ENCODE data around the gene RETN. TPM values are rescaled to one million over a fixed set of nuclear protein-coding genes. Genes with fewer than 3 reads are reported as not detected.

The RETN gene
- total RNA-seq, 4 donors from 2014 or later: not detected

DNA sequence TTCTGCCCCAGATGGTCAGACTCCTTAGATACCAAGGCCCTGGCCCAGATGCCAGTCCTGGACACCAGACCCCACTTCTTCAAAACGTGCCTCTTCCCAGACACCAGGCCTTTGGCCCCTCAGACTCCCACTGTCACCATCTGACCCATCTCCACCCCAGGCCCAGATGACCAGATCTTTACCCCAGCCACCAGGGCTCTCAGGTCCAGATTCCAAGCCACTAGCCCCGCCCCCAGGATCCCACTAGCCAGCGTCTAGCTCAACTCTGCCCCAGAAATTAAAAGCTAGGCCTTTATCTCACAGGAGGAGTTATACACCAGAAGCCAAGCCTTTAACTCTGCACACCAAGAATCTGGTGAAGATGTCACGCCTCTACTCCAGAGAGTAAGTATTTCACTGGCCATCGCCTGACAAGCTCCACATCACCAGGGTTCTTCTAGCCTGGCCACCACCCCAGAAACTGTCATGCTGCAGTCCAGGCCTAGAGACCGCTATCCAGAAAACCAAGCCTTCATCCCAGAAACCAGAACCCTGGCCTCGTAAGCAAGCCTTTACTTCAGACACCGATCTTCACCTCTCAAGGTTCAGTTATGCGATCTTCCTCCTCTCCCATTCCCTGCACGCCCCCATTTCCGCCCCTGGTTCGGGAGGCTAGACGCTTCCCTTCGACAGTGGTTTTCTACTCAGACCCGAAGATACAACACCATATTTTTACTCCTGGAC, 40.1 kb upstream of the RETN start:
- TF ChIP-seq, protein P1, sequence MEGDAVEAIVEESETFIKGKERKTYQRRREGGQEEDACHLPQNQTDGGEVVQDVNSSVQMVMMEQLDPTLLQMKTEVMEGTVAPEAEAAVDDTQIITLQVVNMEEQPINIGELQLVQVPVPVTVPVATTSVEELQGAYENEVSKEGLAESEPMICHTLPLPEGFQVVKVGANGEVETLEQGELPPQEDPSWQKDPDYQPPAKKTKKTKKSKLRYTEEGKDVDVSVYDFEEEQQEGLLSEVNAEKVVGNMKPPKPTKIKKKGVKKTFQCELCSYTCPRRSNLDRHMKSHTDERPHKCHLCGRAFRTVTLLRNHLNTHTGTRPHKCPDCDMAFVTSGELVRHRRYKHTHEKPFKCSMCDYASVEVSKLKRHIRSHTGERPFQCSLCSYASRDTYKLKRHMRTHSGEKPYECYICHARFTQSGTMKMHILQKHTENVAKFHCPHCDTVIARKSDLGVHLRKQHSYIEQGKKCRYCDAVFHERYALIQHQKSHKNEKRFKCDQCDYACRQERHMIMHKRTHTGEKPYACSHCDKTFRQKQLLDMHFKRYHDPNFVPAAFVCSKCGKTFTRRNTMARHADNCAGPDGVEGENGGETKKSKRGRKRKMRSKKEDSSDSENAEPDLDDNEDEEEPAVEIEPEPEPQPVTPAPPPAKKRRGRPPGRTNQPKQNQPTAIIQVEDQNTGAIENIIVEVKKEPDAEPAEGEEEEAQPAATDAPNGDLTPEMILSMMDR (IDR thresholded peaks at IDR 0.05): no peak
- no peak for TF ChIP-seq POLR2A (IDR thresholded peaks at IDR 0.05)
- Histone ChIP-seq H3K36me3 (no peaks in the 10 kb centered on the region), H3K9me3 (no peaks in the 10 kb centered on the region), H3K4me1 (peaks cover 10 to 16% of the 10 kb centered on the region in 2 donors), H3K27ac (peak overlapping the region; percentile 84 to 88), H3K4me3 (peak overlapping the region; percentile 91 to 100), H3K27me3 (no peaks in the 10 kb centered on the region)
- intact Hi-C loops (cut with DNase I; ENCODE audit: low total_unique reads): no loop called here
- no peak for DNase-seq

GRCh38 chr19:7629347-7630054, 39.3 kb upstream of the RETN start, which contains the start of the genes PET100 and XAB2:
Gene PET100 (plus strand): TSS chr19:7629793. CDS start chr19:7629834, 41 bp downstream.
Gene XAB2 (minus strand): TSS chr19:7629545. CDS start chr19:7629527, 18 bp downstream.
- H3K9me3 ChIP-seq: no peaks in the 10 kb centered on the region
- H3K4me1 ChIP-seq: peaks cover 10 to 16% of the 10 kb centered on the region in 2 donors
- peak; percentile 39 to 67 for TF ChIP-seq POLR2A (IDR thresholded peaks at IDR 0.05)
- TF ChIP-seq, protein P1 (IDR thresholded peaks at IDR 0.05): peak in 1 of 4 experiments; percentile 30
- H3K27me3 ChIP-seq: no peaks in the 10 kb centered on the region
- peak within 1 kb of the TSS; percentile 91 to 100 for H3K4me3 ChIP-seq
- H3K27ac ChIP-seq: peak within 1 kb of the TSS; percentile 84 to 88
- peak; percentile 96 to 98 for DNase-seq
- no peaks in the 10 kb centered on the region for H3K36me3 ChIP-seq
- intact Hi-C loops (cut with DNase I; ENCODE audit: low total_unique reads): no loop called here

DNA sequence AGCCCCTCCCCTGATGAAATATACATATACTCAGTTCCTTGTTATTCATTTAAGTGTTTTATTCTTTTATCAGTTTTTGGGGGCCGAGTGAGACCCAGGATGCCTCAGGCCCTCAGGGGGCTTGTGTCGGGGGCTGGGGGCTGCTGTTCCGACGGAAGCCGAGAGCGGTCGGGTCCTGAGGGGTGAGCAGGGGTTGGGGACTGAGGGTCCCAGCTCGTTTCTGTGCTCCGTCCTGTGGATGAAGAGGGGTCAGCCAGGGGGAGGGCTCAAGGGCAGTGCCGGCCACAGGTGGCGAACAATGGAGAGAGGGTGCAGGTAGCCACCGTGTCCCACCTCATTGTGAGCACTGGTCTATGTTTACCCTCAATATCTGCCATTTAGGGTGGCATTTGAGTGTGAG, 37.3 kb upstream of the RETN start:
- H3K36me3 ChIP-seq: no peaks in the 10 kb centered on the region
- no peaks in the 10 kb centered on the region for H3K9me3 ChIP-seq
- peaks cover 0 to 5% of the 10 kb centered on the region in 2 donors for H3K27me3 ChIP-seq
- no peak overlapping the region for H3K4me3 ChIP-seq
- peaks cover 10 to 16% of the 10 kb centered on the region in 2 donors for H3K4me1 ChIP-seq
- TF ChIP-seq, protein P1 (IDR thresholded peaks at IDR 0.05): no peak
- no peak for TF ChIP-seq POLR2A (IDR thresholded peaks at IDR 0.05)
- intact Hi-C loops (cut with DNase I; ENCODE audit: low total_unique reads): no loop called here
- H3K27ac ChIP-seq: no peak overlapping the region
- DNase-seq: no peak

DNA sequence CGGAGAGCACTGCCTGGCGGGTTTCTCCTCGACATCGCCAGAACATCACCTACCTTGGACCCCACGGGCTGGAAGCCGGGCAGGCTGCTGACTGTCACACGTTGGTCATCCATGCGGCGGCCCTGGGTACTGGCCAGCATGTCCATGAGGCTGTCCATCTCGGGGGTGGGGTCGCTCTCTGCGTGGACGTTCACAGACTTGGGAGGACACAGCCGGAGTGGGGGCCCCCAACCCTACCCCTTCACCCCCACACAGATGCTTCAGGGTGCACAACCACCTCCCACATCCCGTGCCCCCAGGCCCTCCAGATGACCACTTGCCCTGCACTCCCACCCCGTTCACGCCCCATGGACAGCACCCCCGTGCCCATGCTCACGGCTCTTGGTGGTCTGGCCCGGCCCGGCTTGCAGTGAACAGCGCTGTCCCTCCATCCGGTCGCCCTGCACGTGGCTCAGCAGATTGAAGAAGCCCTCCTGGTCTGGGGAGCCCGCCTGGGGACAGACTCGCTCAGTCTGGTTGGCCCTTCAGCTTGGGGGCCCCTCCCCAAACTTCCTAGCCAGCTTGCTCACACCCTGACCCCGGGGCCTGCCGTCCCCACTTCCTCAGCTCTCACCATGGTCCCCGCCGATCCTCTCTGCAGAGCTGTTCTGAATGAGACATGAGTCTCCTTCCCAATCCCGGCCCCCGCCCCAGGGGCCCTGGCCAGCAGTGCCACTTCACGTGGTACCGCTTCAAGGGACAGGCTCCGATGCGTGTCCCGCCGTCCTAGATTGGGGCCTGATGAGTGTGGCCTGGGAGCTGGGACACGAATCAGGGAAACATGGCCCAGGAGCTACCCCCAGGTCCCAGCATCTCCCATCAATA, 36.3 kb upstream of the RETN start:
- H3K9me3 ChIP-seq: no peaks in the 10 kb centered on the region
- peaks cover 8 to 15% of the 10 kb centered on the region in 2 donors for H3K27me3 ChIP-seq
- H3K4me1 ChIP-seq: peaks cover 10 to 16% of the 10 kb centered on the region in 2 donors
- no peak overlapping the region for H3K4me3 ChIP-seq
- intact Hi-C loops (cut with DNase I; ENCODE audit: low total_unique reads): no loop called here
- no peak overlapping the region for H3K27ac ChIP-seq
- no peak for DNase-seq
- TF ChIP-seq, protein P1 (IDR thresholded peaks at IDR 0.05): no peak
- TF ChIP-seq POLR2A (IDR thresholded peaks at IDR 0.05): no peak
- H3K36me3 ChIP-seq: no peaks in the 10 kb centered on the region
